HEK293 (cell line): ENCODE data around the gene PRPF38B.

Experiments used
- CTCF ChIA-PET: fragments of 350-600 bp; formaldehyde crosslinking; extraction: SDS; loops from one replicate; lab custom pipeline; 2021; ENCODE audit warnings: antibody characterized with exemption; lab: Yijun Ruan, JAX
- POLR2A ChIA-PET: fragments of 300-600 bp; formaldehyde crosslinking; extraction: SDS; loops from one replicate; lab custom pipeline; 2020; ENCODE audit warnings: antibody characterized with exemption, inconsistent platforms; lab: Yijun Ruan, JAX
- H3K27ac ChIP-seq: fragments of 200-500 bp; sonication (Bioruptor generic); 2 replicates; pipeline ENCODE4 v1.5.1; 2014; ENCODE audit warnings: low read depth, low read length, control low read depth, inconsistent platforms; ENCODE audit errors: extremely low read depth
- H3K36me3 ChIP-seq, 2 experiments: fragments of 200-500 bp in 1 of 2; sonication (Bioruptor generic) in 1 of 2; 1 replicate in 1 of 2; 2 replicates in 1 of 2; pipeline ENCODE4 v1.5.1; 2014 to 2017; ENCODE audit warnings: inconsistent platforms in 2 of 2, low read length in 2 of 2; ENCODE audit not compliant: control insufficient read depth in 2 of 2, insufficient read depth in 1 of 2
- H3K4me1 ChIP-seq: fragments of 200-500 bp; sonication (Bioruptor generic); 2 replicates; pipeline ENCODE4 v1.5.1; 2014; ENCODE audit warnings: mild to moderate bottlenecking, low read length, inconsistent platforms; ENCODE audit not compliant: control insufficient read depth, insufficient read depth
- H3K4me3 ChIP-seq: 2 replicates; pipeline ENCODE4 v1.5.1; 2011; ENCODE audit warnings: low read depth, mild to moderate bottlenecking, control low read depth, low read length, moderate library complexity
- H3K9me3 ChIP-seq: fragments of 200-500 bp; sonication (Bioruptor generic); 2 replicates; pipeline ENCODE4 v1.5.1; 2014; ENCODE audit warnings: low read depth, low read length, inconsistent platforms; ENCODE audit not compliant: control insufficient read depth, insufficient read depth
- GLI2 ChIP-seq: fragments of 450-650 bp; formaldehyde crosslinking; IDR thresholded peaks from 2 replicates; pipeline ENCODE4; 2017; ENCODE audit warnings: missing biosample characterization, missing genetic modification characterization, low read depth, borderline replicate concordance
- KLF8 ChIP-seq: fragments of 450-650 bp; formaldehyde crosslinking; IDR thresholded peaks from 2 replicates; pipeline ENCODE4 v1.5.1; 2016; ENCODE audit warnings: missing biosample characterization, missing genetic modification characterization
- OSR2 ChIP-seq: fragments of 450-650 bp; formaldehyde crosslinking; IDR thresholded peaks from 2 replicates; pipeline ENCODE4 v1.5.1; 2016; ENCODE audit warnings: missing biosample characterization, missing genetic modification characterization
- ZBTB21 ChIP-seq: fragments of 450-650 bp; formaldehyde crosslinking; IDR thresholded peaks from 2 replicates; pipeline ENCODE4 v1.5.1; 2017; ENCODE audit warnings: missing biosample characterization, missing genetic modification characterization
- ZBTB6 ChIP-seq: fragments of 450-650 bp; formaldehyde crosslinking; IDR thresholded peaks from 2 replicates; pipeline ENCODE4 v1.5.1; 2017; ENCODE audit warnings: missing biosample characterization, missing genetic modification characterization
- ZEB2 ChIP-seq: fragments of 450-650 bp; formaldehyde crosslinking; IDR thresholded peaks from 2 replicates; pipeline ENCODE4 v1.5.1; 2016; ENCODE audit warnings: missing biosample characterization, missing genetic modification characterization
- ZFHX2 ChIP-seq: fragments of 450-650 bp; formaldehyde crosslinking; conservative IDR thresholded peaks from 2 replicates; pipeline ENCODE4 v1.5.1; 2016; ENCODE audit warnings: missing biosample characterization, missing genetic modification characterization
- ZNF133 ChIP-seq: fragments of 450-650 bp; formaldehyde crosslinking; IDR thresholded peaks from 2 replicates; pipeline ENCODE4 v1.5.1; 2016; ENCODE audit warnings: missing biosample characterization, missing genetic modification characterization
- ZNF138 ChIP-seq: fragments of 450-650 bp; formaldehyde crosslinking; IDR thresholded peaks from 2 replicates; pipeline ENCODE4 v1.5.1; 2016; ENCODE audit warnings: missing biosample characterization, missing genetic modification characterization, borderline replicate concordance
- ZNF157 ChIP-seq: fragments of 450-650 bp; formaldehyde crosslinking; IDR thresholded peaks from 2 replicates; pipeline ENCODE4 v1.5.1; 2016; ENCODE audit warnings: missing biosample characterization, missing genetic modification characterization
- ZNF324 ChIP-seq: fragments of 450-650 bp; formaldehyde crosslinking; IDR thresholded peaks from 2 replicates; pipeline ENCODE4 v1.5.1; 2016; ENCODE audit warnings: missing biosample characterization, missing genetic modification characterization
- ZNF362 ChIP-seq: fragments of 450-650 bp; formaldehyde crosslinking; IDR thresholded peaks from 2 replicates; pipeline ENCODE4 v1.5.1; 2016; ENCODE audit warnings: missing biosample characterization, missing genetic modification characterization
- ZNF394 ChIP-seq: fragments of 450-650 bp; formaldehyde crosslinking; IDR thresholded peaks from 2 replicates; pipeline ENCODE4 v1.5.1; 2016; ENCODE audit warnings: missing biosample characterization, missing genetic modification characterization, mild to moderate bottlenecking, moderate library complexity, borderline replicate concordance
- ZNF529 ChIP-seq: fragments of 450-650 bp; formaldehyde crosslinking; IDR thresholded peaks from 2 replicates; pipeline ENCODE4 v1.5.1; 2017; ENCODE audit warnings: missing genetic modification characterization, missing biosample characterization; ENCODE audit not compliant: insufficient replicate concordance
- ZNF544 ChIP-seq: fragments of 450-650 bp; formaldehyde crosslinking; IDR thresholded peaks from 2 replicates; pipeline ENCODE4 v1.5.0; 2017; ENCODE audit warnings: missing biosample characterization, missing genetic modification characterization
- ZNF549 ChIP-seq: fragments of 450-650 bp; IDR thresholded peaks from 2 replicates; pipeline ENCODE4 v1.5.1; 2018; ENCODE audit warnings: missing biosample characterization, missing genetic modification characterization, mild to moderate bottlenecking, inconsistent platforms, moderate library complexity
- ZNF596 ChIP-seq: fragments of 450-650 bp; IDR thresholded peaks from 2 replicates; pipeline ENCODE4 v1.5.0; 2018; ENCODE audit warnings: missing biosample characterization, mild to moderate bottlenecking, missing genetic modification characterization, moderate library complexity
- ZNF600 ChIP-seq: fragments of 450-650 bp; formaldehyde crosslinking; IDR thresholded peaks from 2 replicates; pipeline ENCODE4 v1.5.1; 2016; ENCODE audit warnings: missing biosample characterization, missing genetic modification characterization
- ZNF629 ChIP-seq: fragments of 450-650 bp; formaldehyde crosslinking; IDR thresholded peaks from 2 replicates; pipeline ENCODE4 v1.5.1; 2017; ENCODE audit warnings: missing biosample characterization, missing genetic modification characterization
- ZNF645 ChIP-seq: fragments of 450-650 bp; formaldehyde crosslinking; IDR thresholded peaks from 2 replicates; pipeline ENCODE4; 2016; ENCODE audit warnings: missing biosample characterization, missing genetic modification characterization
- ZNF654 ChIP-seq: fragments of 450-650 bp; formaldehyde crosslinking; IDR thresholded peaks from 2 replicates; pipeline ENCODE4 v1.5.1; 2016; ENCODE audit warnings: low read depth, missing biosample characterization, missing genetic modification characterization
- ZNF660 ChIP-seq: fragments of 450-650 bp; IDR thresholded peaks from 2 replicates; pipeline ENCODE4 v1.5.1; 2018; ENCODE audit warnings: missing biosample characterization, mild to moderate bottlenecking, missing genetic modification characterization
- ZNF664 ChIP-seq: fragments of 450-650 bp; formaldehyde crosslinking; IDR thresholded peaks from 2 replicates; pipeline ENCODE4 v1.5.1; 2016; ENCODE audit warnings: missing biosample characterization, missing genetic modification characterization
- ZNF670 ChIP-seq: fragments of 450-650 bp; formaldehyde crosslinking; IDR thresholded peaks from 2 replicates; pipeline ENCODE4 v1.5.1; 2016; ENCODE audit warnings: missing biosample characterization, missing genetic modification characterization, low read depth
- ZNF776 ChIP-seq: fragments of 450-650 bp; formaldehyde crosslinking; IDR thresholded peaks from 2 replicates; pipeline ENCODE4 v1.5.0; 2017; ENCODE audit warnings: missing biosample characterization, missing genetic modification characterization, borderline replicate concordance

PRPF38B gene

GRCh38 chr1:108719656-108720435, 27.7 kb downstream of the PRPF38B start (continued):
- TF ChIP-seq ZBTB6 (tag by site-specific recombination) (no peak), ZNF549 (tag by site-specific recombination) (no peak), ZNF596 (tag by site-specific recombination) (peak; percentile 72), GLI2 (tag by site-specific recombination) (no peak), ZNF324 (no peak)

GRCh38 chr1:108722292-108722691, 30.2 kb downstream of the PRPF38B start:
- H3K4me1 ChIP-seq = no peaks in the 10 kb centered on the region
- no peak overlapping the region for H3K4me3 ChIP-seq
- CTCF ChIA-PET = interaction anchor here (0.5 to 1.2 kb wide), 2 partner anchors 8 to 23 kb away, joined by 3 read pairs; no protein-coding TSS in a partner anchor
- H3K9me3 ChIP-seq = no peaks in the 10 kb centered on the region
- POLR2A ChIA-PET = no interaction called here
- H3K27ac ChIP-seq = no peak overlapping the region
- H3K36me3 ChIP-seq = no peaks in the 10 kb centered on the region
- no peak for TF ChIP-seq ZNF157 (tag by site-specific recombination)
- no peak for TF ChIP-seq ZNF645 (tag by site-specific recombination)
- no peak for TF ChIP-seq OSR2
- TF ChIP-seq ZNF629 (tag by site-specific recombination) = no peak
- TF ChIP-seq ZNF670 (tag by site-specific recombination) = no peak
- no peak for TF ChIP-seq ZNF600 (tag by site-specific recombination)
- no peak for TF ChIP-seq KLF8 (tag by site-specific recombination)
- no peak for TF ChIP-seq ZNF138 (tag by site-specific recombination)
- no peak for TF ChIP-seq ZNF660
- no peak for TF ChIP-seq ZNF654 (tag by site-specific recombination)
- TF ChIP-seq ZBTB21 (tag by site-specific recombination) = no peak
- TF ChIP-seq ZNF133 (tag by site-specific recombination) = no peak
- no peak for TF ChIP-seq ZNF529 (tag by site-specific recombination)
- TF ChIP-seq ZNF394 (tag by site-specific recombination) = no peak
- TF ChIP-seq ZNF776 (tag by site-specific recombination) = no peak
- no peak for TF ChIP-seq ZNF544 (tag by site-specific recombination)
- TF ChIP-seq ZFHX2 (tag by site-specific recombination) = no peak
- no peak for TF ChIP-seq ZNF664
- no peak for TF ChIP-seq ZNF362 (tag by site-specific recombination)
- no peak for TF ChIP-seq ZEB2 (tag by site-specific recombination)
- TF ChIP-seq, all 188 proteins: peak for 0
